Breast epithelium (tissue), 3 donors: ENCODE measurements around the gene PAX1.

Experiments used
- CTCF ChIP-seq, 3 donors: fragments of 450-650 bp; IDR thresholded peaks; one replicate each; pipeline ENCODE4 v1.5.1; 2016 to 2017; ENCODE audit warnings: antibody characterized with exemption in 3 of 3, mild to moderate bottlenecking in 3 of 3, moderate library complexity in 3 of 3
- POLR2AphosphoS5 ChIP-seq, 3 donors: sonication (generic); formaldehyde crosslinking; IDR thresholded peaks; one replicate each; pipeline ENCODE4 v1.6.1; 2017; ENCODE audit warnings: antibody characterized with exemption in 3 of 3

- no peak for TF ChIP-seq CTCF (IDR thresholded peaks at IDR 0.05)
- no peak for TF ChIP-seq POLR2AphosphoS5 (IDR thresholded peaks at IDR 0.05)
Measured at GRCh38 chr20:21670126-21670525, 35.3 kb upstream of the PAX1 start.
